Skeletal muscle satellite cell (primary cell): ENCODE results near the gene DGCR8.

Source experiments
- H3K27me3 ChIP-seq: 2 replicates; pipeline ENCODE4 v1.7.0; 2013; ENCODE audit warnings: low read length; ENCODE audit not compliant: control insufficient read depth, insufficient read depth
- H3K36me3 ChIP-seq: 2 replicates; pipeline ENCODE4 v1.7.0; 2013; ENCODE audit warnings: mild to moderate bottlenecking, control low read depth, low read length; ENCODE audit not compliant: insufficient read depth
- H3K4me1 ChIP-seq: 2 replicates; pipeline ENCODE4 v1.7.0; 2013; ENCODE audit warnings: low read length; ENCODE audit not compliant: control insufficient read depth, insufficient read depth
- H3K4me2 ChIP-seq: 2 replicates; pipeline ENCODE4 v1.7.0; 2013; ENCODE audit warnings: mild to moderate bottlenecking, low read length
- H3K4me3 ChIP-seq: 2 replicates; pipeline ENCODE4 v1.7.0; 2013; ENCODE audit warnings: low read length
- H3K9ac ChIP-seq: 2 replicates; pipeline ENCODE4 v1.7.0; 2013; ENCODE audit warnings: mild to moderate bottlenecking, low read depth, low read length, moderate library complexity
- H3K9me3 ChIP-seq: replicated peaks from 2 replicates; pipeline ENCODE4 v1.7.0; 2013; ENCODE audit warnings: mild to moderate bottlenecking, control low read depth, low read length

DGCR8 gene

DNA sequence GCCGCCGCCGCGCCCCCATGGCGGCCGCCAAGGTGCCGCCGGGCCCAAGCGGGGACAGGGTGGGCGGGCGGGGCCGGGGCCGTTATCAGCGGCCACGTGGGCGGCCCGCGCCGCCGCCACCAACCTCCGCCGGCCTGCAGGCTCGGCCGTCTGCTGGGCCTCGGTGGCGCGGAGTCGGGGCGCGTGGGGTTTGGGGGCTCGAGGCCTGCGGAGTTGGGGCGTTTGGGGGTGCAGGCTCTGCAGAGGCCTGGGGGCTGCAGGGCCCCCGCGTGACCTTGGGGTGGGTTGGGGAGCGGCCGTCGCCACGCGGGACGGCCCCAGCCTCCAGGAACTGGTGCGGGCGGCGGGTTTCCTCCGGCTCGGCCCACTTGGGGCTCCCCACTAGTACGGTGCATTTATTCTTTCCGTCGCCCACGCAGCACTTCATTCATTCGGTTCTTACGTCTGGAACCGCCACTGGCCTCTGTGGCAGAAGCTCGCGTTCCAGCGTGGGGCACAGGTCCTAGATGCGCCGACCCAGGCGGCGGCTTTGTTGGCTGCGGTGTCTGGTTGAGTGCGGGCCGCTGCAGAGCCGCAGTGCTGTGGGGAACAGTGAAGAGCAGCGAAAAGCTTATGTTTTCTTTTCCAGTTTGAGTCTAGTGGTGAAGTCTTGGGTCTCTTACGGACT lies 37.7 kb downstream of the DGCR8 start:
- H3K9me3 ChIP-seq, result no peaks in the 10 kb centered on the region
- peak overlapping the region; percentile 82 for H3K9ac ChIP-seq
- peaks cover 27% of the 10 kb centered on the region for H3K4me1 ChIP-seq
- peaks cover 61% of the 10 kb centered on the region for H3K36me3 ChIP-seq
- H3K4me3 ChIP-seq, result peak overlapping the region; percentile 94
- peak overlapping the region; percentile 94 for H3K4me2 ChIP-seq
- H3K27me3 ChIP-seq, result no peaks in the 10 kb centered on the region

DNA sequence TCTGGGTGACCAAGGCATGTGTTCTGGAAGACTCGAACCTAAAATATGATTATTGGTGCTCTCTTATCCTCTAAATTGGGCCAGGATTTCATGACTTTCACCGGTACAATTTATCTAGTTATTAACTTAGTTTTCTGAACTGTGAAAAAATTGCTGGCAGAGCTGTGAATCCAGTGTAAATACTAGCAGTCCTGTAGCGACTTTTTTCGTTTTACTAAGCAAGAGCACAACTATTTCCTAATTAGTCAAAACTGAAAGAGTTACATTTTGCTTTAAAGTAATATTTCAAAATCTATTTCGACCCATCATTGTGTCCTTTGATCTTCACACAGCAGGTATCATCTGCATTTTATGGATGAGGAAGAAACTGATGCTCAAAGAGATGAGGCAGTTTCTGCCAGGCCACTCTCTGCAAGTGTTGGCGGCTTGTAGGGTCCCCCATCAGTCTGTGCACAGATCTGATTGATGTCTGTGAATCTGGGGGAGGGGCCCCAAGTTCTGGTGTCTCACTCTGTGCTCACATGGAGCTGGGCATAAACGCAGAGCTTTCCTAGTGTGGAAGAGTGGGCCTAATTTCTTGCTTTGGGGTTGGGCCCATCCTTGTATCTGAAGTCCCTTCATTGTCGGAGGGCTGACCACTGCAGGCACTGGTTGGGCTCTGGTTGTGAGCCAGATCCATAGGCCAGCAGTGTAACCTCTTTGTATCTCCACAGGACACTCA lies 38.4 kb downstream of the DGCR8 start:
- H3K27me3 ChIP-seq, result no peaks in the 10 kb centered on the region
- H3K9ac ChIP-seq, result peak overlapping the region; percentile 82
- peaks cover 55% of the 10 kb centered on the region for H3K36me3 ChIP-seq

DNA sequence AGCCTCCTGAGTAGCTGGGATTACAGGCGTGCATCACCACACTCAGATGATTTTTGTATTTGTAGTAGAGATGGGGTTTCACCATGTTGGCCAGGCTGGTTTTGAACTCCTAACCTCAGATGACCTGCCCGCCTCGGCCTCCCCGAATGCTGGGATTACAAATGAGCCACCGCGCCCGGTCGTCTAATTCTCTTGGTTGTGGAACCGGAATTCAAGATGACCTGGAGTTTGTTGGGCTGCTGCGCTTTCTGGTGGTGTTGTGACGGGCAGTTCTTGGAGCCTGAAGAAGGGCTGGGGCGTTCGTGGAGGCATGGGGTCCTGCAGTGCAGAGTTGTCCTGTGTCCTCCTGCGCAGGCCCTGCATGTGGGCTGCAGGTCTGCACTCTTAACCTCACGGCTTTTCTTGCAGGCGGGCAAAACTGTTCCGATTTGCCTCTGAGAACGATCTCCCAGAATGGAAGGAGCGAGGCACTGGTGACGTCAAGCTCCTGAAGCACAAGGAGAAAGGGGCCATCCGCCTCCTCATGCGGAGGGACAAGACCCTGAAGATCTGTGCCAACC lies 41.9 kb downstream of the DGCR8 start:
- H3K9me3 ChIP-seq, result no peaks in the 10 kb centered on the region
- H3K9ac ChIP-seq, result no peak overlapping the region
- H3K4me1 ChIP-seq, result peaks cover 11% of the 10 kb centered on the region
- H3K4me2 ChIP-seq, result no peak overlapping the region
- H3K36me3 ChIP-seq, result peaks cover 62% of the 10 kb centered on the region
- H3K4me3 ChIP-seq, result no peak overlapping the region
- no peaks in the 10 kb centered on the region for H3K27me3 ChIP-seq

More for the DNA sequence above, 38.4 kb downstream of the DGCR8 start:
- Histone ChIP-seq H3K4me3 (peak overlapping the region; percentile 94), H3K9me3 (no peaks in the 10 kb centered on the region), H3K4me2 (peak overlapping the region; percentile 94), H3K4me1 (peaks cover 27% of the 10 kb centered on the region)

DNA sequence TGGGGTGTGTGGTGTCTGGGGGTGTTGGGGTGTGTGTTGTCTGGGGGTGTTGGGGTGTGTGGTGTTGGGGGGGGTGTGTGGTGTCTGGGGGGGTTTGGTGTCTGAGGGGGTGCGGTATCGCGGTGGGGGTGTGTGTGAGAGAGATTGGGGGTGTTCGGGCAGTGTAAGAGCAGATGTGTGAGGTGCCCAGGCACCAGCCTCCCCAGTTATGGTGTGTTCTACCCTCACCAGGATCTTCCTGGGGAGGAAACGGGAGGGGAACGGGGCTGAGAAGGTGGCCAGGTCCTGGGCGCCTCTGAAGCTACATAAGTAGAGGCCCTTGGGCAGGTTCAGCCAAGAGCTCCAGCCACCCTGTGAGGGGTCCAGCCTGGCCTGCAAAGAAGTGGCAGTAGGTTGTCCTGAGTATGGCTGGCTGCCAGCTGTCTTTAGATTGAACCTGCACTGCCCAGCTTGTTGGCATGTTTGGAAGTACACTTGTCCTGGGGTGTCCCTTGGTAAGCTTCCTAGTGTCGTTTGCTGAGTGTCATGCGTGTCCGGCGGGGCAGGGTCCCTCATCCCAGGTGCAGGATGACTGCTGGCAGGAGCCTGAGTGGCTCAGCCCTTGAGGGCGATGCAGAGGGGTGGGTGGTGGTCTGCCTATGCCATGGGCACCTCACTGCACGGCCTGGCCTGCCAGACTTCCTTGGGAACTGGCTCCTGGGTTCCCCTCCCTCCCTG lies 43.5 kb downstream of the DGCR8 start:
- Histone ChIP-seq H3K4me2 (no peak overlapping the region), H3K9me3 (no peaks in the 10 kb centered on the region), H3K36me3 (peaks cover 73% of the 10 kb centered on the region), H3K4me3 (no peak overlapping the region), H3K27me3 (no peaks in the 10 kb centered on the region), H3K9ac (no peak overlapping the region), H3K4me1 (peaks cover 8% of the 10 kb centered on the region)

DNA sequence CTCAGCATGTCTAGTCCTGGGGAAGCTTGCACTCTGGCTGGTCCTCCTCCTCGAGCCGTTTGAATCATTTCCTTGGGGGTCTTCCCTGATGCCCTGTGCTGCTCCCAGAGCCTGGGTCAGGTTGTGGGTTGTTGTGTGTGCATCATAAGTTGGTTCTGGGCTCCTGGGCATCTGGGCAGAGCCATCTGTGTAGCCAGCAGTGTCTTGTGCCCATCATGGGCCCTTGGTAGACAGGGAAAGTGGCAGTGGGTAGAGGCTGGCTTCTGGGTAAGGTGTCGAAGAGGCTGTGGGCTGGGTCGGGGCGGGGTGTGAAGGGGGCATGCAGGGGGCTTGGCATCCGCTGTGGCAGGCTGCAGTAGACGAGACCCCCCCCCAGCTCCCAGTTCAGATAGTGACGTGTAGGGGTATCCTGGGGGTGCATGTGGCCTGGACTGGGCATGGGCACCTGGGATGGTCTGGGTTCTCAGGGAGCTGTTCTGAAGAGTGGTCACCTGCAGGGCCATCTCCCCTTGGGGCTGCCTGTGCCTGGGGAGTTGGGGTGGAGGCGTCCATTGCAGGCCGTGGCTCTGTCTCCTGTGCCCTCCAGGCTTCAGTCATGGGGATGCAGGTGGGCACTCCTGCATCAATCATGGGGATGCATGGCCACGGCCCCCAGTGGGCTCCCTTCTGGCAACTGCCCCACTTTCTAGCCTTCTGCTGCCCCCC lies 44.2 kb downstream of the DGCR8 start:
- peaks cover 1% of the 10 kb centered on the region for H3K4me1 ChIP-seq
- H3K4me2 ChIP-seq, result no peak overlapping the region
- H3K4me3 ChIP-seq, result no peak overlapping the region
- no peaks in the 10 kb centered on the region for H3K9me3 ChIP-seq
- peaks cover 70% of the 10 kb centered on the region for H3K36me3 ChIP-seq
- no peaks in the 10 kb centered on the region for H3K27me3 ChIP-seq
- H3K9ac ChIP-seq, result no peak overlapping the region

DNA sequence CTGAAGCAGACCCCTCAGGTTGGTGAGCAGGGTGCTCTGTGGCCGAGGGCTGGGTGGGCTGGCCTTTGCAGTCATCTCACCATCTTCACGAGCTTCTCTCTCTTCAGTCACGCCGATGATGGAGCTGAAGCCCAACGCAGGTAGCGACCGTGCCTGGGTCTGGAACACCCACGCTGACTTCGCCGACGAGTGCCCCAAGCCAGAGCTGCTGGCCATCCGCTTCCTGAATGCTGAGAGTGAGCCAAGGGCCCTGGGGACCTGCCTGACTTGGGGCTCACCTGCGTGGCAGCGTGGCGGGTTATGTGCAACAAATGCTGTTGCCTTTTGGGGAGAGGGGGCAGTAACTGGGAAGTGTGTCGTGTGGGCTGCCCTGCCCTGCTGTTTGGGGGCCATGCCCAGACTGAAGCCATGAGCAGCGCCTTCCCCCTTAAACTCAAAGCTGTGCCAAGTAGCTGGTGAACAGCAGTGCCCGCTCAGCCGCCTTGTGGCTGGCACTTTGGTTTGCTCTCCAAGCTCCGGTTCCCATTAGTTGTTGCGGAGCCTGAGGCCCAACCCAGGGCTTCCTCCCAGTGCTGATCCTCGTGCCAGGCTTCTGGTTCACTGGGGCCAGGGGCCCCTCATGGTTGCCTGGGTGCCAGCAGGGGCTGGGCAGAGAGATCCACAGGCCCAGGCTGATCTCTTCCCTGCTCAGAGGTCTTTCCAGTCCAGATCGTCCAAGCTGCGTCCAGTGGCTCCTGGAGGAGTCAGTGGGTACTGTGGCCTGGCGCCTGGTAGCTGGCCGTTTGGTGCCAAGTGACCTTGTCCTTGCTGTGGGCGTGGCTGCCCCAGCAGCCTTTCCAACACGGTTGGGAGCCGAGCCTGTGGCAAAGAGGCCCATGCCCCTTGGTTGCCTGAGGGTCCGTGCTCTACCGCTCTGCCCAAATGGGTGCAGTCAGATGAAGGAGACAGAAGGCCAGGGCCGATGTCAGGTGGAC lies 45.4 kb downstream of the DGCR8 start:
- H3K4me2 ChIP-seq, result no peak overlapping the region
- no peaks in the 10 kb centered on the region for H3K4me1 ChIP-seq
- H3K9me3 ChIP-seq, result no peaks in the 10 kb centered on the region
- no peak overlapping the region for H3K4me3 ChIP-seq
- peaks cover 58% of the 10 kb centered on the region for H3K36me3 ChIP-seq
- H3K27me3 ChIP-seq, result no peaks in the 10 kb centered on the region
- no peak overlapping the region for H3K9ac ChIP-seq

GRCh38 chr22:20126284-20127029 lies 46.4 kb downstream of the DGCR8 start:
- Histone ChIP-seq H3K4me1 (peaks cover 3% of the 10 kb centered on the region), H3K9ac (no peak overlapping the region), H3K27me3 (no peaks in the 10 kb centered on the region), H3K4me3 (no peak overlapping the region), H3K9me3 (no peaks in the 10 kb centered on the region), H3K36me3 (peaks cover 52% of the 10 kb centered on the region), H3K4me2 (no peak overlapping the region)

- no peaks in the 10 kb centered on the region for H3K27me3 ChIP-seq
- H3K4me1 ChIP-seq, result peaks cover 3% of the 10 kb centered on the region
- no peak overlapping the region for H3K4me2 ChIP-seq
- H3K9me3 ChIP-seq, result no peaks in the 10 kb centered on the region
- H3K4me3 ChIP-seq, result no peak overlapping the region
- no peak overlapping the region for H3K9ac ChIP-seq
- peaks cover 43% of the 10 kb centered on the region for H3K36me3 ChIP-seq
Measured at GRCh38 chr22:20127318-20127868, 47.4 kb downstream of the DGCR8 start.

DNA sequence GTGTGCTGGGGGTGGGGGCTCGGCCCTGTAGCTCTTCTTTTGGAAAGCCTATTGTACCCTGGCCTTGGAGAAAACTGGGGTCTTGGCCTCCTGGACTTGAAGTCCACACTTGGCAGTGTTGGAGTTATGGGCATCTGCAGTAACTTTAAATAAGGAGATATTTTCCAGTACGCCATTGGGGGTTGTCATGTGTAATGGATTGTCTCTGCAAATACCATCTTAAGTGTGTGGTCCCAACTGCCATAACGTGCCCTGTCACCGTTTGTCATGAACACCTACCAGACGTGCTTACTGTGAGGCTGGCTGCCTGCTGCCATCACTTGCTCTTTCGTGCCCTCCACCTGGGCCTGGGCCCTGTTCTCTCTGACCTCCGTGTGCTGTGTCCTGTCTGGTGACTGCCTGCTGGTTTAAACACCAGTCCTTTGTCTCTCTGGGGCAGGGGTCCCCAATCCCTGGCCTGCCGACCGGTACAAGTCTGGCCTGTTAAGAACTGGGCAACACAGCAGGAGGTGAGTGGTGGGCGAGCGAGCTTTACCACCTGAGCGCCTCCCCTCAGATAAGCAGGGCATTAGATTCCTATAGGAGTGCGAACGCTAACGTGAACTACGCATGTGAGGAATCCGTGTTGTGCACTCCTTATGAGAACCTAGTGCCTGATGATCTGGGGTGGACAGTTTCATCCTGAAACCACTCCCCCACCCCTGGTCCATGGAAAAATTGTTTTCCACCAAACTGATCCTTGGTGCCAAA lies 48.0 kb downstream of the DGCR8 start:
- H3K4me3 ChIP-seq, result no peak overlapping the region
- H3K36me3 ChIP-seq, result peaks cover 41% of the 10 kb centered on the region
- H3K4me1 ChIP-seq, result peaks cover 9% of the 10 kb centered on the region
- no peaks in the 10 kb centered on the region for H3K27me3 ChIP-seq
- H3K4me2 ChIP-seq, result no peak overlapping the region
- no peak overlapping the region for H3K9ac ChIP-seq
- H3K9me3 ChIP-seq, result no peaks in the 10 kb centered on the region
